ENCODE measurements around the gene PPM1D.

GRCh38 chr17:60615108-60615507, 15.1 kb downstream of the PPM1D start:
- TF ChIP-seq CTCF (IDR thresholded peaks at IDR 0.05; ENCODE audit: insufficient read depth, low read depth, low read length) (no peak), EZH2 (IDR thresholded peaks at IDR 0.05; ENCODE audit: insufficient read depth, low read length) (no peak)
